ENCODE data around the gene LPCAT2. TPM values are rescaled to one million over a fixed set of nuclear protein-coding genes. Genes with fewer than 3 reads are reported as not detected.

The LPCAT2 gene
- total and polyA plus RNA-seq, 2 of the 8 experiments (the other 6 are each of a cell fraction or from before 2014, with no cell fraction given), result 2.2 to 10.6 TPM

DNA sequence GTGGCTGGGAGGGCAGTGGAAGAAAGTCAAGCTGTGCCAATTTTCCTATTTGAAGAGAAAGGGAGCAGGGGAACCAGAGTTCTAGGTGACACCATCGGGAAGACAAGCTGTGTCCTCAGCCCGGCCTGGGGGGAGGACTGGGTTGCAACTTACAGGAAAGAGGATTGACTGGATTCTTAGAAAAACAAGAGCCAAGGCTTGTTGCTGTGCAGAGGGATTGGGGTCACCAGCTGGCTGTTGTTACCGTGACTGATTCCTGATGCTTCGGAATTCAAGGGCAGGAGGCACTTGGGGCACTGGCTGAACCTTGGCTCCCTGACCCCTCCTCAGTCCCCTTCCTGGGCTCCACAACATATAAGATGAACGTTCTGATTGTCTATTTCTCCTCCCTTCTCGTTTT, 46.6 kb upstream of the LPCAT2 start:
- Histone ChIP-seq H3K9ac (replicated peaks in 1 of 4; ENCODE audit: extremely low read depth in 1 of 4, low read depth in 3 of 4, low read length in 3 of 4) (no peak overlapping the region), H4K5ac (ENCODE audit: insufficient read length, low read depth, low read length) (no peak overlapping the region), H3K27ac (ENCODE audit: low read depth, low read length) (no peak overlapping the region), H3K9me3 (ENCODE audit: insufficient read depth in 2 of 2, low read depth in 1 of 2, low read length in 1 of 2) (no peaks in the 10 kb centered on the region), H3K56ac (replicated peaks; ENCODE audit: insufficient read length, low read depth, low read length) (no peak overlapping the region), H3K18ac (ENCODE audit: extremely low read depth, low read length) (no peak overlapping the region), H3K79me2 (ENCODE audit: control insufficient read depth in 1 of 2, insufficient read depth in 2 of 2, low read length in 2 of 2) (no peaks in the 10 kb centered on the region), H3K27me3 (replicated peaks in 1 of 4; ENCODE audit: control insufficient read depth in 3 of 4, extremely low read depth in 1 of 4, insufficient read depth in 3 of 4, low read length in 3 of 4) (no peaks in the 10 kb centered on the region; a peak in 1 of 7 replicates), H4K91ac (replicated peaks; ENCODE audit: insufficient read length, low read length) (no peak overlapping the region), H3K14ac (ENCODE audit: insufficient read length) (no peak overlapping the region), H3K36me3 (ENCODE audit: control insufficient read depth in 2 of 4, insufficient read depth in 4 of 4, low read length in 3 of 4) (no peaks in the 10 kb centered on the region), H2BK5ac (ENCODE audit: low read depth, low read length) (no peak overlapping the region), H4K8ac (ENCODE audit: extremely low read depth, insufficient read depth, low read length) (no peak overlapping the region), H3K4ac (replicated peaks; ENCODE audit: insufficient read length, low read depth, low read length) (no peak overlapping the region), H2BK120ac (replicated peaks; ENCODE audit: low read depth, low read length) (no peak overlapping the region), H2AFZ (ENCODE audit: low read length) (no peak overlapping the region), H3K4me1 (replicated peaks in 1 of 4; ENCODE audit: control insufficient read depth in 3 of 4, insufficient read depth in 4 of 4, low read length in 3 of 4) (no peaks in the 10 kb centered on the region), H2BK12ac (ENCODE audit: low read depth, low read length) (no peak overlapping the region), H3K23ac (ENCODE audit: insufficient read length) (no peak overlapping the region), H4K20me1 (replicated peaks in 1 of 2; ENCODE audit: control insufficient read depth in 1 of 2, insufficient read depth in 2 of 2, low read length in 2 of 2) (no peaks in the 10 kb centered on the region), H3K4me3 (ENCODE audit: extremely low read depth in 1 of 4, insufficient read depth in 2 of 4, low read depth in 3 of 4, low read length in 4 of 4) (no peak overlapping the region), H3K79me1 (ENCODE audit: low read depth, low read length) (no peaks in the 10 kb centered on the region), H3K23me2 (ENCODE audit: low read depth, low read length) (no peaks in the 10 kb centered on the region), H2BK15ac (ENCODE audit: low read length) (no peak overlapping the region), H3K4me2 (ENCODE audit: insufficient read depth in 1 of 2, low read depth in 2 of 2, low read length in 2 of 2) (no peak overlapping the region), H2BK20ac (ENCODE audit: low read length) (no peak overlapping the region), H2AK5ac (ENCODE audit: low read depth, low read length) (no peak overlapping the region)
- CTCF ChIA-PET (ENCODE audit: partially characterized antibody), result interaction anchor here (0.7 to 19.1 kb wide), 6 partner anchors 40 to 379 kb away, joined by 3 to 446 read pairs (median 4); no protein-coding TSS in a partner anchor
- FAIRE-seq (no peak), DNase-seq (ENCODE audit: low read depth in 1 of 2, low spot score in 2 of 2) (no peak)
- POLR2A ChIA-PET (ENCODE audit: partially characterized antibody), result no interaction called here
- 86% methylated on average over 5 of the region's 6 CpGs; no CpG with 5 or more reads in 1 of the 2 experiments for whole genome bisulfite sequencing, 2 experiments (ENCODE audit: extremely low coverage in 1 of 2, insufficient coverage in 1 of 2, insufficient read length in 1 of 2, insufficient replicate concordance in 2 of 2, low coverage in 1 of 2, low lambda C conversion rate in 2 of 2, missing lambda C conversion rate in 1 of 2)
- no peak for TF ChIP-seq GTF2F1 (IDR thresholded peaks at IDR 0.05; ENCODE audit: borderline replicate concordance, low read depth, low read length)
- no peak for TF ChIP-seq PHF8 (conservative IDR thresholded peaks at IDR 0.05; ENCODE audit: low read depth, low read length)
- no peak for TF ChIP-seq CBX5 (IDR thresholded peaks at IDR 0.05; ENCODE audit: low read depth, low read length)
- no peak for TF ChIP-seq CBX8 (IDR thresholded peaks at IDR 0.05; ENCODE audit: borderline replicate concordance, low read depth, low read length)
- no peak for TF ChIP-seq CTBP2 (IDR thresholded peaks at IDR 0.05; ENCODE audit: borderline replicate concordance, insufficient read depth, insufficient read length, low read length)
- TF ChIP-seq SIRT6 (IDR thresholded peaks at IDR 0.05; ENCODE audit: low read length), result no peak
- no peak for TF ChIP-seq HDAC6 (IDR thresholded peaks at IDR 0.05; ENCODE audit: low read depth, low read length)
